CD4-positive, alpha-beta memory T cell (primary cell): Measurements from ENCODE around the gene ITGB4. TPM values are rescaled to one million over a fixed set of nuclear protein-coding genes. Genes with fewer than 3 reads are reported as not detected.

ENCODE experiments used
- CTCF ChIA-PET: fragments of 350-600 bp; sonication (Branson Sonifier 250); formaldehyde crosslinking; loops from one replicate; lab custom pipeline; 2021; ENCODE audit warnings: inconsistent platforms; ENCODE audit not compliant: partially characterized antibody; lab: Charles Lee
- POLR2A ChIA-PET: fragments of 350-600 bp; sonication (Branson Sonifier 250); formaldehyde crosslinking; loops from one replicate; lab custom pipeline; 2021; ENCODE audit not compliant: partially characterized antibody; lab: Charles Lee
- DNase-seq, 5 donors: peaks; one replicate each; pipeline versions ENCODE4 v3.0.0 to v3.0.0-alpha.2; 2020 to 2022; ENCODE audit warnings: mixed read lengths in 1 of 5
- H3K27ac ChIP-seq: one replicate; pipeline ENCODE4 v1.7.0; 2013; ENCODE audit warnings: low read depth, low read length
- H3K27me3 ChIP-seq: 2 replicates; pipeline ENCODE4 v1.7.0; 2013; ENCODE audit warnings: mild to moderate bottlenecking, low read length, moderate library complexity; ENCODE audit not compliant: insufficient read depth
- H3K36me3 ChIP-seq: 2 replicates; pipeline ENCODE4 v1.7.0; 2013; ENCODE audit warnings: mild to moderate bottlenecking, low read length, moderate library complexity; ENCODE audit not compliant: insufficient read depth
- H3K4me1 ChIP-seq: 2 replicates; pipeline ENCODE4 v1.7.0; 2013; ENCODE audit warnings: mild to moderate bottlenecking, low read length, moderate library complexity; ENCODE audit not compliant: insufficient read depth
- H3K4me3 ChIP-seq, 2 donors: one replicate each; pipeline ENCODE4 v1.7.0; 2013; ENCODE audit warnings: low read length in 2 of 2, mild to moderate bottlenecking in 1 of 2
- H3K9me3 ChIP-seq, 2 donors: one replicate each; pipeline ENCODE4 v1.7.0; 2013; ENCODE audit warnings: low read length in 2 of 2, control low read depth in 1 of 2; ENCODE audit not compliant: control insufficient read depth in 1 of 2
- H3K27ac Mint-ChIP-seq, 7 donors: one replicate each; pipeline ENCODE4 v1.8.0; 2020 to 2021; ENCODE audit warnings: mixed read lengths in 7 of 7, mild to moderate bottlenecking in 6 of 7, inconsistent platforms in 3 of 7, moderate library complexity in 3 of 7
- H3K27me3 Mint-ChIP-seq, 2 donors: one replicate each; pipeline ENCODE4 v1.8.0; 2020 to 2021; ENCODE audit warnings: mixed read lengths in 2 of 2
- H3K36me3 Mint-ChIP-seq, 2 donors: one replicate each; pipeline ENCODE4 v1.8.0; 2020 to 2021; ENCODE audit warnings: mixed read lengths in 2 of 2, inconsistent platforms in 1 of 2, mild to moderate bottlenecking in 1 of 2
- H3K4me1 Mint-ChIP-seq, 4 donors: one replicate each; pipeline ENCODE4 v1.8.0; 2020 to 2021; ENCODE audit warnings: mixed read lengths in 4 of 4, mild to moderate bottlenecking in 1 of 4
- H3K4me3 Mint-ChIP-seq, 8 donors: one replicate each; pipeline ENCODE4 v1.8.0; 2020 to 2021; ENCODE audit warnings: mixed read lengths in 8 of 8, mild to moderate bottlenecking in 7 of 8, moderate library complexity in 6 of 8, inconsistent platforms in 3 of 8
- H3K9me3 Mint-ChIP-seq, 8 donors: one replicate each; pipeline ENCODE4 v1.8.0; 2020 to 2021; ENCODE audit warnings: mixed read lengths in 8 of 8, mild to moderate bottlenecking in 5 of 8, inconsistent platforms in 3 of 8, moderate library complexity in 1 of 8
- intact Hi-C: fragments of 100-400 bp; cut with micrococcal nuclease; formaldehyde crosslinking; loops from one replicate; pipeline ENCODE4 v1.15.1; 2023
- polyA plus RNA-seq, 2 donors: library from polyadenylated mRNA; unstranded; fragments of 300-500 nt; fragmentation: Illumina TruSeq; gene quantifications; one replicate each; pipeline ENCODE4 v1.2.3, GENCODE V29; 2021
- total RNA-seq, 2 experiments: library from RNA; stranded (reverse); gene quantifications; one replicate each; pipeline ENCODE4 v1.2.3, GENCODE V29; 2021

ITGB4 gene
- total and polyA plus RNA-seq, 4 experiments from 2014 or later: 0.25 to 1.2 (median 0.79) TPM

GRCh38 chr17:75785016-75785890, 64.0 kb downstream of the ITGB4 start:
- peaks cover 47% of the 10 kb centered on the region for H3K4me1 ChIP-seq
- H3K9me3 Mint-ChIP-seq: no peaks in the 10 kb centered on the region
- H3K4me3 ChIP-seq: peak overlapping the region; percentile 66 to 83
- peaks cover 20 to 46% (median 36%) of the 10 kb centered on the region in 4 donors for H3K4me1 Mint-ChIP-seq
- DNase-seq: no peak
- H3K27ac ChIP-seq: peak overlapping the region; percentile 100
- ChIA-PET CTCF (interaction anchor here (1.0 to 2.8 kb wide), 13 partner anchors 8 to 112 kb away, joined by 3 to 19 read pairs (median 4); partner anchors contain the start of genes TRIM65 and WBP2), POLR2A (interaction anchor here (0.7 to 16.6 kb wide), 25 partner anchors 9 to 941 kb away, joined by 3 to 556 read pairs (median 7); partner anchors contain the start of genes GALK1, JMJD6, METTL23 and MIF4GD)
- H3K27ac Mint-ChIP-seq: peak overlapping the region; percentile 95 to 100 (median 99)
- no peaks in the 10 kb centered on the region for H3K27me3 ChIP-seq
- H3K4me3 Mint-ChIP-seq: peak overlapping the region; percentile 88 to 97 (median 94)
- no peaks in the 10 kb centered on the region for H3K36me3 ChIP-seq
- peaks cover 0 to 6% of the 10 kb centered on the region in 2 donors for H3K36me3 Mint-ChIP-seq
- H3K27me3 Mint-ChIP-seq: no peaks in the 10 kb centered on the region
- no peaks in the 10 kb centered on the region for H3K9me3 ChIP-seq
- intact Hi-C loops: loop anchor here (1.0 to 2.0 kb wide), 2 partner anchors 42 to 194 kb away; partner anchors contain the start of genes ACOX1 and TEN1

- H3K36me3 Mint-ChIP-seq: peaks cover 18 to 33% of the 10 kb centered on the region in 2 donors
- no peak overlapping the region for H3K4me3 Mint-ChIP-seq
- Histone ChIP-seq H3K4me3 (no peak overlapping the region), H3K4me1 (peaks cover 22% of the 10 kb centered on the region), H3K27ac (no peak overlapping the region), H3K36me3 (peaks cover 13% of the 10 kb centered on the region), H3K27me3 (no peaks in the 10 kb centered on the region), H3K9me3 (no peaks in the 10 kb centered on the region)
- H3K27ac Mint-ChIP-seq: peak overlapping the region in 1 of 7 donors; percentile 42
- ChIA-PET POLR2A (interaction anchor here (1.2 to 1.3 kb wide), 2 partner anchors 11 to 105 kb away, joined by 3 to 4 read pairs; partner anchors contain the start of gene TRIM65), CTCF (interaction anchor here (0.8 to 1.8 kb wide), 8 partner anchors 8 to 215 kb away, joined by 3 to 7 read pairs (median 4); partner anchors contain the start of gene TRIM65)
- H3K4me1 Mint-ChIP-seq: peaks cover 19 to 27% (median 25%) of the 10 kb centered on the region in 4 donors
- no peaks in the 10 kb centered on the region for H3K9me3 Mint-ChIP-seq
- intact Hi-C loops: no loop called here
- DNase-seq: no peak
- no peaks in the 10 kb centered on the region for H3K27me3 Mint-ChIP-seq
Measured at GRCh38 chr17:75791254-75791653, 70.0 kb downstream of the ITGB4 start.

- intact Hi-C loops: no loop called here
- no peak for DNase-seq
- H3K4me3 Mint-ChIP-seq: no peak overlapping the region
- H3K9me3 Mint-ChIP-seq: no peaks in the 10 kb centered on the region
- Histone ChIP-seq H3K27me3 (no peaks in the 10 kb centered on the region), H3K4me3 (no peak overlapping the region), H3K4me1 (peaks cover 10% of the 10 kb centered on the region), H3K9me3 (no peaks in the 10 kb centered on the region), H3K27ac (no peak overlapping the region), H3K36me3 (peaks cover 21% of the 10 kb centered on the region)
- H3K36me3 Mint-ChIP-seq: peaks cover 23 to 43% of the 10 kb centered on the region in 2 donors
- H3K27ac Mint-ChIP-seq: peak overlapping the region in 3 of 7 donors; percentile 8 to 59 (median 33)
- no peaks in the 10 kb centered on the region for H3K27me3 Mint-ChIP-seq
- POLR2A ChIA-PET: interaction anchor here (1.4 kb wide), 1 partner anchor 34 kb away, joined by 3 read pairs; no protein-coding TSS in a partner anchor
- CTCF ChIA-PET: interaction anchor here (1.5 kb wide), 1 partner anchor 40 kb away, joined by 3 read pairs; no protein-coding TSS in a partner anchor
- peaks cover 9 to 23% (median 20%) of the 10 kb centered on the region in 4 donors for H3K4me1 Mint-ChIP-seq
Measured at GRCh38 chr17:75793460-75793859, 72.2 kb downstream of the ITGB4 start.

- ChIA-PET CTCF (interaction anchor here (0.6 to 2.1 kb wide), 5 partner anchors 30 to 191 kb away, joined by 3 to 6 read pairs (median 4); partner anchors contain the start of genes GALK1 and TRIM65), POLR2A (interaction anchor here (1.2 to 3.7 kb wide), 7 partner anchors 10 to 59 kb away, joined by 3 to 16 read pairs (median 7); partner anchors contain the start of genes UNK and WBP2)
- Mint-ChIP-seq H3K9me3 (no peaks in the 10 kb centered on the region), H3K27me3 (no peaks in the 10 kb centered on the region), H3K4me1 (peaks cover 9 to 22% (median 19%) of the 10 kb centered on the region in 4 donors), H3K36me3 (peaks cover 27 to 51% of the 10 kb centered on the region in 2 donors), H3K4me3 (no peak overlapping the region), H3K27ac (peak overlapping the region in 2 of 7 donors; percentile 10 to 80)
- Histone ChIP-seq H3K27me3 (no peaks in the 10 kb centered on the region), H3K27ac (no peak overlapping the region), H3K9me3 (no peaks in the 10 kb centered on the region), H3K4me3 (no peak overlapping the region), H3K36me3 (peaks cover 30% of the 10 kb centered on the region), H3K4me1 (peaks cover 10% of the 10 kb centered on the region)
- intact Hi-C loops: loop anchor here (1.0 kb wide), 1 partner anchor 21 kb away; no protein-coding TSS in a partner anchor
- no peak for DNase-seq
Measured at GRCh38 chr17:75795820-75796607, 74.8 kb downstream of the ITGB4 start.

GRCh38 chr17:75799402-75799801, 78.1 kb downstream of the ITGB4 start:
- peak overlapping the region in 2 of 7 donors; percentile 29 to 54 for H3K27ac Mint-ChIP-seq
- CTCF ChIA-PET: interaction anchor here (0.8 to 1.5 kb wide), 3 partner anchors 8 to 73 kb away, joined by 3 to 5 read pairs (median 3); no protein-coding TSS in a partner anchor
- POLR2A ChIA-PET: interaction anchor here (0.6 to 1.1 kb wide), 3 partner anchors 9 to 27 kb away, joined by 3 read pairs; no protein-coding TSS in a partner anchor
- no peak for DNase-seq
- intact Hi-C loops: no loop called here
- Histone ChIP-seq H3K27ac (no peak overlapping the region), H3K4me3 (no peak overlapping the region), H3K27me3 (no peaks in the 10 kb centered on the region), H3K9me3 (no peaks in the 10 kb centered on the region), H3K4me1 (no peaks in the 10 kb centered on the region), H3K36me3 (peaks cover 17% of the 10 kb centered on the region)
- peaks cover 11 to 31% of the 10 kb centered on the region in 2 donors for H3K36me3 Mint-ChIP-seq
- no peaks in the 10 kb centered on the region for H3K27me3 Mint-ChIP-seq
- peaks cover 9 to 13% (median 10%) of the 10 kb centered on the region in 4 donors for H3K4me1 Mint-ChIP-seq
- H3K4me3 Mint-ChIP-seq: no peak overlapping the region
- no peaks in the 10 kb centered on the region for H3K9me3 Mint-ChIP-seq

- ChIA-PET POLR2A (interaction anchor here (1.0 kb wide), 1 partner anchor 24 kb away, joined by 3 read pairs; no protein-coding TSS in a partner anchor), CTCF (interaction anchor here (1.3 to 1.4 kb wide), 2 partner anchors 14 to 50 kb away, joined by 3 to 4 read pairs; no protein-coding TSS in a partner anchor)
- H3K4me1 ChIP-seq: no peaks in the 10 kb centered on the region
- no peak overlapping the region for H3K27ac Mint-ChIP-seq
- no peak overlapping the region for H3K4me3 ChIP-seq
- peaks cover 5 to 14% (median 7%) of the 10 kb centered on the region in 4 donors for H3K4me1 Mint-ChIP-seq
- no peaks in the 10 kb centered on the region for H3K27me3 Mint-ChIP-seq
- H3K27me3 ChIP-seq: no peaks in the 10 kb centered on the region
- peaks cover 7 to 13% of the 10 kb centered on the region in 2 donors for H3K36me3 Mint-ChIP-seq
- H3K27ac ChIP-seq: no peak overlapping the region
- DNase-seq: no peak
- H3K9me3 ChIP-seq: no peaks in the 10 kb centered on the region
- H3K9me3 Mint-ChIP-seq: no peaks in the 10 kb centered on the region
- peaks cover 8% of the 10 kb centered on the region for H3K36me3 ChIP-seq
- H3K4me3 Mint-ChIP-seq: no peak overlapping the region
- intact Hi-C loops: no loop called here
Measured at GRCh38 chr17:75803883-75804282, 82.6 kb downstream of the ITGB4 start.
